Fibroblast of lung (primary cell): Measurements from ENCODE around the gene ZNF831. TPM values are rescaled to one million over a fixed set of nuclear protein-coding genes. Genes with fewer than 3 reads are reported as not detected.

ENCODE experiments used
- DNase-seq, 2 donors: peaks; one replicate each; pipeline versions ENCODE4 v3.0.0 to v3.0.0-alpha.2; 2010; ENCODE audit warnings: low read depth in 2 of 2
- H2AFZ ChIP-seq: 2 replicates; pipeline ENCODE4 v1.5.1; 2012; ENCODE audit warnings: low read length, control low read depth, inconsistent platforms
- H3K27ac ChIP-seq: 2 replicates; pipeline ENCODE4 v1.5.1; 2011; ENCODE audit warnings: low read length, control low read depth; ENCODE audit not compliant: insufficient read depth
- H3K27me3 ChIP-seq: 2 replicates; pipeline ENCODE4 v1.5.1; 2011; ENCODE audit warnings: mild to moderate bottlenecking, low read length; ENCODE audit not compliant: control insufficient read depth, insufficient read depth
- H3K36me3 ChIP-seq: 2 replicates; pipeline ENCODE4 v1.5.1; 2011; ENCODE audit warnings: low read length; ENCODE audit not compliant: control insufficient read depth, insufficient read depth
- H3K4me1 ChIP-seq: 2 replicates; pipeline ENCODE4 v1.5.1; 2011; ENCODE audit warnings: low read length; ENCODE audit not compliant: control insufficient read depth, insufficient read depth; ENCODE audit errors: extremely low read depth
- H3K4me2 ChIP-seq: 2 replicates; pipeline ENCODE4 v1.5.1; 2011; ENCODE audit warnings: low read length, control low read depth; ENCODE audit not compliant: insufficient read depth; ENCODE audit errors: extremely low read depth
- H3K4me3 ChIP-seq, 4 experiments: fragments of 200-600 bp in 1 of 4; sonication (generic) in 1 of 4; replicated peaks in 1 of 4; 2 replicates each; pipeline ENCODE4 v1.5.1; 2011 to 2016; ENCODE audit warnings: low read length in 4 of 4, low read depth in 3 of 4, mild to moderate bottlenecking in 3 of 4, control low read depth in 2 of 4, inconsistent platforms in 1 of 4, mixed read lengths in 1 of 4; ENCODE audit not compliant: insufficient read depth in 1 of 4; ENCODE audit errors: control extremely low read depth in 1 of 4
- H3K79me2 ChIP-seq: 2 replicates; pipeline ENCODE4 v1.5.1; 2012; ENCODE audit warnings: mild to moderate bottlenecking, low read length, inconsistent platforms; ENCODE audit not compliant: control insufficient read depth, insufficient read depth
- H3K9ac ChIP-seq: 2 replicates; pipeline ENCODE4 v1.5.1; 2011; ENCODE audit warnings: mild to moderate bottlenecking, low read length, control low read depth; ENCODE audit not compliant: insufficient read depth
- H3K9me3 ChIP-seq: 2 replicates; pipeline ENCODE4 v1.5.1; 2012; ENCODE audit warnings: low read depth, low read length; ENCODE audit not compliant: control insufficient read depth, insufficient read depth
- H4K20me1 ChIP-seq: 2 replicates; pipeline ENCODE4 v1.5.1; 2011; ENCODE audit warnings: low read length; ENCODE audit not compliant: control insufficient read depth, insufficient read depth; ENCODE audit errors: extremely low read depth
- EZH2 ChIP-seq: IDR thresholded peaks from 2 replicates; pipeline ENCODE4 v1.5.1; 2012; ENCODE audit warnings: low read length, control low read depth, mild to moderate bottlenecking; ENCODE audit errors: missing control alignments
- polyA plus RNA-seq, 2 donors: library from polyadenylated mRNA; depleted of rRNA in 1 of 2; stranded (reverse) in 1 of 2; unstranded in 1 of 2; fragments of >200 nt; gene quantifications; 2 replicates each; pipeline ENCODE4 v1.2.1, GENCODE V29; 2011 to 2012; ENCODE audit warnings: missing spikeins in 1 of 2
- total RNA-seq: library from RNA; depleted of rRNA; stranded (reverse); fragments of >200 nt; gene quantifications from 2 replicates; pipeline ENCODE4 v1.2.1, GENCODE V29; 2014
- TF ChIP-seq, protein P1 (sequence below), 2 donors: IDR thresholded peaks in 1 of 2; conservative IDR thresholded peaks in 1 of 2; 1 replicate in 1 of 2; 2 replicates in 1 of 2; pipeline ENCODE4 v1.5.1; 2011 to 2012; ENCODE audit warnings: low read length in 2 of 2, control low read depth in 1 of 2, inconsistent platforms in 1 of 2, low read depth in 1 of 2, mild to moderate bottlenecking in 1 of 2

ZNF831 gene
- total and polyA plus RNA-seq, 2 donors (not counting 1 experiment from before 2014, with no cell fraction given): not detected

DNA sequence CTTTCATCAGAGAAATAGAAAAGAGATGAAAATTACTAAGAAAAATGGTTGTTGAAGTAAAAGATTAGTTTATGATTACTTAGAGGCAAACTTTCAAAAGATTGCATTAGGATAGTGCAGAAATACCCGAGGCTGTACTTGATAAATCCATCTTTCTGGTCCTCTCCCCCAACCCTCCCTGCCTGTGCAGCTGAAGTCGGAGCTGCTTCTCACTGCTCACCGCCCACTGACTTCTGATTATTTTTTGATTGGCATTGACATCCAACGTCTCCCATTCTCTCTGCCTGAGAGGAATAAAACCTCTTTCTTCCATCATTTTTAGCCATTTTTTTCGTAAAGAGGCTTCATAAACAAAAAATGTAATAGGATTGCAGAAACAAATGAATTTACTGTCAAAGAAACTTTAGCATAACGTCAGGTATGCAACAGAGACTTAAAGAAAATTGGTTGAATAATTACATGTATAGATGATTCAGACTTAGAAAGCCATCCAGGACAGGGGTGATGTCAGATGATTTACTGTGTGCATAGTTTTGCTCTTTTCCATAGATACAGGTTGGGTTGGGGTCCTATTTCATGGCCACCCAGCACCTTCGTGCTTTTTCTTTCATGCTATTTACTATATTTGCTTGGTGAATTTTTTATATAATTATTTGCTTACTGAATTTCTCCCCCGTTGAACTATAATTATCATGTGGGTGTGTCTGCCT is 83.2 kb downstream of the ZNF831 start:
- Histone ChIP-seq H3K36me3 (no peaks in the 10 kb centered on the region), H2AFZ (no peak overlapping the region), H3K9me3 (no peaks in the 10 kb centered on the region), H3K4me2 (no peak overlapping the region), H3K9ac (no peak overlapping the region), H3K4me3 (no peak overlapping the region), H3K4me1 (no peaks in the 10 kb centered on the region), H3K27me3 (no peaks in the 10 kb centered on the region), H3K79me2 (no peaks in the 10 kb centered on the region), H3K27ac (no peak overlapping the region), H4K20me1 (no peaks in the 10 kb centered on the region)
- no peak for DNase-seq
- TF ChIP-seq EZH2: no peak
- TF ChIP-seq, protein P1, sequence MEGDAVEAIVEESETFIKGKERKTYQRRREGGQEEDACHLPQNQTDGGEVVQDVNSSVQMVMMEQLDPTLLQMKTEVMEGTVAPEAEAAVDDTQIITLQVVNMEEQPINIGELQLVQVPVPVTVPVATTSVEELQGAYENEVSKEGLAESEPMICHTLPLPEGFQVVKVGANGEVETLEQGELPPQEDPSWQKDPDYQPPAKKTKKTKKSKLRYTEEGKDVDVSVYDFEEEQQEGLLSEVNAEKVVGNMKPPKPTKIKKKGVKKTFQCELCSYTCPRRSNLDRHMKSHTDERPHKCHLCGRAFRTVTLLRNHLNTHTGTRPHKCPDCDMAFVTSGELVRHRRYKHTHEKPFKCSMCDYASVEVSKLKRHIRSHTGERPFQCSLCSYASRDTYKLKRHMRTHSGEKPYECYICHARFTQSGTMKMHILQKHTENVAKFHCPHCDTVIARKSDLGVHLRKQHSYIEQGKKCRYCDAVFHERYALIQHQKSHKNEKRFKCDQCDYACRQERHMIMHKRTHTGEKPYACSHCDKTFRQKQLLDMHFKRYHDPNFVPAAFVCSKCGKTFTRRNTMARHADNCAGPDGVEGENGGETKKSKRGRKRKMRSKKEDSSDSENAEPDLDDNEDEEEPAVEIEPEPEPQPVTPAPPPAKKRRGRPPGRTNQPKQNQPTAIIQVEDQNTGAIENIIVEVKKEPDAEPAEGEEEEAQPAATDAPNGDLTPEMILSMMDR (conservative IDR thresholded peaks at IDR 0.05 in 1 of 2, IDR thresholded peaks at IDR 0.05 in 1 of 2; ENCODE audit: low read depth in 1 of 2, low read length in 2 of 2): no peak

DNA sequence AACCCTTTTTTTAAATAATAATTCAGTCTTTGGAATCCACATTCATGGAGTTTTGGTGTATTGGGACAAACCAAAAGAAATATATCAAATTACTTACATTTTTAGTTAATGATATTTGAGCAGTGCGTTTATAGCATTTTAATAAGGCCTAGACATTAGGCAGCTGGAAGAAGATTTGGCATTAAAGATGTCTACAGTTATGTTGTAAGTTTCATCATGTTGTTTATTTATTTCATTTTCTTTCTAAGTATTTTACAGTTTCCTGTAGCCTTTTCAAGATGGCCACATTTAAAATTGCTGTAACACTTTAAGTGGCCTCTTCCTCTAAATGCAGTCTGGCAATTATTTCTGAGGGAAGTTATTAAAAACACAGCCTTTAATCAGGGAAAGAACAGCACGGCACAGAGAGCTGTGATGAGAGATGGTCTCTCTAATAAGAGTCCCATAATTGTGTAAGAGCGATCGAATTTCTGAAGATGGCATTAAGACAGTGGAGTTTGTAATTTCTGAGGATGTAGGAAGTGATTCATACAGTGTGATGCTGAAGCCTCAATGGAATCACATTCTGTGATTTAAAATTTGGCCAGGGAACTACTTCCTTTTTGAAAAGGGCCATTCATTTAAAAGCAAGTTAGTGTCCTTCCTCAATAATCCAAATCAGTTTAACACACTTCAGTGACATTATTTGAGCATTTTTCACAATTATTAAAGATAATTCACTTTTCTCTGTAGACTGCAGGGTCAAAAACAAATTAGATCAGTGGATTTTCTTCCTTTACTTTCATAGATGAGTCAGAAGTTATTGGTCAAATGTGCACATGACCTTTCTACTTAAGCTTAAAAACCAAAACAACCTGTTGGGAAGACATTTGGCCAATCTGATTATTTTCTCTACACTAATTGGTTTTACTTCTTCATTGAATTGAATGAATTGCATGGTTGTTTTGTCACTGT is 84.4 kb downstream of the ZNF831 start:
- H3K79me2 ChIP-seq: no peaks in the 10 kb centered on the region
- no peaks in the 10 kb centered on the region for H3K4me1 ChIP-seq
- no peak for TF ChIP-seq EZH2
- TF ChIP-seq, protein P1 (conservative IDR thresholded peaks at IDR 0.05 in 1 of 2, IDR thresholded peaks at IDR 0.05 in 1 of 2; ENCODE audit: low read depth in 1 of 2, low read length in 2 of 2): no peak
- no peak overlapping the region for H3K4me3 ChIP-seq
- no peaks in the 10 kb centered on the region for H3K36me3 ChIP-seq
- H4K20me1 ChIP-seq: no peaks in the 10 kb centered on the region
- no peak overlapping the region for H3K4me2 ChIP-seq
- no peak for DNase-seq
- no peak overlapping the region for H2AFZ ChIP-seq
- no peak overlapping the region for H3K9ac ChIP-seq
- H3K27me3 ChIP-seq: no peaks in the 10 kb centered on the region
- no peaks in the 10 kb centered on the region for H3K9me3 ChIP-seq
- H3K27ac ChIP-seq: no peak overlapping the region

DNA sequence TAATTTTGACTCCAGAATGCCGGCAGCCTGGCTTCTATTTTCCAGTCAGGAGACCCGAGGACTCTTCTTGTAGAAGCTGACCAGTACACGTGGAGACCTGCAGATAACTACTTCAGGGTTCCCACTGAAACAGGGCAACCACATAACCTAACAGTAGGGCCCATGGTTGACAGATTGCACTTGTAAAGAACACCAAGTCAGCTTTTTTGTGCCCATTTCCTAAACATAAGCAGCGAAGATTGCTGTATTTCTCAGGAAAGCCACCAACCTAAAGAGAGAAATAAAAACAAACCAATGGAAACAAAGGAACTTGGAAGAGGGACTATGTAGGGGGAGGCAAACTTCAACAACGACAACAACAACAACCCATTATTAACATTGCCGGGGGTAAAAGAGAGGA is 86.7 kb downstream of the ZNF831 start:
- no peaks in the 10 kb centered on the region for H3K79me2 ChIP-seq
- H3K9ac ChIP-seq: no peak overlapping the region
- no peak overlapping the region for H3K27ac ChIP-seq
- no peak overlapping the region for H3K4me3 ChIP-seq
- no peaks in the 10 kb centered on the region for H3K36me3 ChIP-seq
- no peak overlapping the region for H2AFZ ChIP-seq
- no peak overlapping the region for H3K4me2 ChIP-seq
- H3K9me3 ChIP-seq: no peaks in the 10 kb centered on the region
- H4K20me1 ChIP-seq: no peaks in the 10 kb centered on the region
- TF ChIP-seq, protein P1 (conservative IDR thresholded peaks at IDR 0.05 in 1 of 2, IDR thresholded peaks at IDR 0.05 in 1 of 2; ENCODE audit: low read depth in 1 of 2, low read length in 2 of 2): no peak
- TF ChIP-seq EZH2: no peak
- H3K27me3 ChIP-seq: no peaks in the 10 kb centered on the region
- no peaks in the 10 kb centered on the region for H3K4me1 ChIP-seq
- DNase-seq: no peak
